K562 (cell line): Measurements from ENCODE around the gene SPATS2L. TPM values are rescaled to one million over a fixed set of nuclear protein-coding genes. Genes with fewer than 3 reads are reported as not detected.

Experiments used
- ATAC-seq: fragments of 200-7000 bp; cut with Tn5 transposase; 3 replicates; pipeline ENCODE4 v1.9.1; 2020; ENCODE audit warnings: moderate library complexity
- BruUV-seq: library from RNA; stranded (reverse); fragments of 400-500 nt; replicated peaks from 2 replicates; lab custom pipeline; 2021; lab: Mats Ljungman, UMichigan
- CTCF ChIA-PET: fragments of 300-600 bp; formaldehyde crosslinking; extraction: SDS; loops from one replicate; lab custom pipeline; 2021; ENCODE audit warnings: low intra/inter-chr PET ratio; lab: Yijun Ruan, JAX
- POLR2A ChIA-PET: fragments of 300-600, 350-650 bp; sonication (Branson Sonifier 250); formaldehyde crosslinking; extraction: SDS; loops from one replicate; lab custom pipeline; 2021; ENCODE audit warnings: antibody characterized with exemption, inconsistent platforms; lab: Yijun Ruan, JAX
- DNase-seq, 4 experiments: peaks; one replicate each; pipeline versions ENCODE4 v3.0.0 to v3.0.0-alpha.2; 2011 to 2018; ENCODE audit warnings: low spot score in 3 of 4, mixed read lengths in 3 of 4; ENCODE audit errors: extremely low read depth in 1 of 4
- FAIRE-seq: peaks from 2 replicates; lab custom pipeline; 2011; peaks lifted over from hg19 to GRCh38; lab: Jason Lieb, UNC
- H2AFZ ChIP-seq: 2 replicates; pipeline ENCODE4 v1.6.0; 2011; ENCODE audit warnings: low read depth, low read length, control low read depth, inconsistent platforms
- H3K27ac ChIP-seq: fragments of 200-600 bp; 3 replicates; pipeline ENCODE4 v1.8.0; 2011; ENCODE audit warnings: low read depth, mild to moderate bottlenecking, control low read depth, inconsistent platforms, low read length, moderate library complexity, mixed read lengths; ENCODE audit errors: extremely low read depth
- H3K27me3 ChIP-seq, 2 experiments: fragments of 300-600 bp in 1 of 2; 2 replicates in 1 of 2; 3 replicates in 1 of 2; pipeline versions ENCODE4 v1.6.0 to v1.8.0; 2011; ENCODE audit warnings: inconsistent platforms in 2 of 2, low read length in 2 of 2, mild to moderate bottlenecking in 1 of 2, mixed read lengths in 1 of 2, moderate library complexity in 1 of 2; ENCODE audit not compliant: control insufficient read depth in 2 of 2, insufficient read depth in 2 of 2
- H3K36me3 ChIP-seq: fragments of 300-600 bp; 3 replicates; pipeline ENCODE4 v1.8.0; 2011; ENCODE audit warnings: mild to moderate bottlenecking, low read length, inconsistent platforms; ENCODE audit not compliant: control insufficient read depth, insufficient read depth
- H3K4me1 ChIP-seq, 2 experiments: fragments of 200-600 bp in 1 of 2; replicated peaks in 1 of 2; 2 replicates in 1 of 2; 3 replicates in 1 of 2; pipeline versions ENCODE4 v1.5.1 to v1.8.0; 2011; ENCODE audit warnings: inconsistent platforms in 2 of 2, low read length in 2 of 2, mild to moderate bottlenecking in 1 of 2, mixed read lengths in 1 of 2, moderate library complexity in 1 of 2; ENCODE audit not compliant: control insufficient read depth in 2 of 2, insufficient read depth in 2 of 2
- H3K4me2 ChIP-seq: 2 replicates; pipeline ENCODE4 v1.6.1; 2011; ENCODE audit warnings: low read length, control low read depth, inconsistent platforms, mixed read lengths; ENCODE audit not compliant: insufficient read depth
- H3K4me3 ChIP-seq: fragments of 200-600 bp; sonication (generic), shearing (Covaris generic); 2 replicates; pipeline ENCODE4 v1.5.1; 2016; ENCODE audit warnings: control low read depth, inconsistent platforms
- H3K79me2 ChIP-seq: fragments of 200-600 bp; 3 replicates; pipeline ENCODE4 v1.8.0; 2011; ENCODE audit warnings: low read length, inconsistent platforms; ENCODE audit not compliant: control insufficient read depth, insufficient read depth
- H3K9ac ChIP-seq, 2 experiments: 2 replicates each; pipeline versions ENCODE4 v1.6.0 to v1.6.1; 2011; ENCODE audit warnings: low read depth in 2 of 2, low read length in 2 of 2, control low read depth in 1 of 2, inconsistent platforms in 1 of 2, mild to moderate bottlenecking in 1 of 2, mixed read lengths in 1 of 2; ENCODE audit not compliant: insufficient read depth in 1 of 2
- H3K9me1 ChIP-seq: one replicate; pipeline ENCODE4 v1.6.0; 2011; ENCODE audit warnings: inconsistent platforms, mild to moderate bottlenecking, low read length, moderate library complexity; ENCODE audit not compliant: control insufficient read depth, insufficient read depth
- H3K9me3 ChIP-seq: replicated peaks from 2 replicates; pipeline ENCODE4 v1.5.1; 2011; ENCODE audit warnings: low read depth, low read length, inconsistent platforms; ENCODE audit not compliant: control insufficient read depth, insufficient read depth
- H4K20me1 ChIP-seq: replicated peaks from 2 replicates; pipeline ENCODE4 v1.6.1; 2011; ENCODE audit warnings: low read length, inconsistent platforms, mixed read lengths; ENCODE audit not compliant: control insufficient read depth, insufficient read depth
- CREB1 ChIP-seq, 2 experiments: sonication (generic) in 1 of 2; formaldehyde crosslinking in 1 of 2; IDR thresholded peaks; 2 replicates each; pipeline versions ENCODE4 v1.6.1 to v1.8.0; 2012 to 2022; ENCODE audit warnings: inconsistent platforms in 1 of 2, mild to moderate bottlenecking in 1 of 2, missing genetic modification reagents in 1 of 2, moderate library complexity in 1 of 2
- KAT7 ChIP-seq: sonication (generic); formaldehyde crosslinking; IDR thresholded peaks from 2 replicates; pipeline ENCODE4 v1.8.0; 2022; ENCODE audit warnings: missing genetic modification reagents, mild to moderate bottlenecking, borderline replicate concordance
- MCM3 ChIP-seq: fragments of 450-650 bp; IDR thresholded peaks from 2 replicates; pipeline ENCODE4 v1.6.1; 2016
- NR2C1 ChIP-seq, 2 experiments: fragments of 450-650 bp; IDR thresholded peaks; 2 replicates each; pipeline ENCODE4 v1.6.1; 2017; ENCODE audit warnings: mild to moderate bottlenecking in 2 of 2, antibody characterized with exemption in 1 of 2, inconsistent platforms in 1 of 2, missing compliant biosample characterization in 1 of 2, missing genetic modification characterization in 1 of 2
- ZBTB43 ChIP-seq: sonication (generic); formaldehyde crosslinking; IDR thresholded peaks from 2 replicates; pipeline ENCODE4 v1.8.0; 2023; ENCODE audit warnings: mild to moderate bottlenecking, missing genetic modification reagents
- WGBS: fragments of 100-300 bp; shearing (Covaris generic); methylation state at CpG from one replicate; pipeline ENCODE4 v1.1.6; 2016; ENCODE audit warnings: low coverage, mixed read lengths; ENCODE audit not compliant: insufficient coverage; ENCODE audit errors: missing lambda C conversion rate; 5-methylcytosine and 5-hydroxymethylcytosine counted together
- in situ Hi-C: fragments of 300-500 bp; cut with MboI; formaldehyde crosslinking; loops from 4 replicates; pipeline ENCODE4 v1.15.0; 2018; ENCODE audit warnings: inconsistent platforms, mixed read lengths
- intact Hi-C: fragments of 100-400 bp; cut with micrococcal nuclease; formaldehyde crosslinking; loops from 2 replicates; pipeline ENCODE4 v1.14.2; 2022
- polyA plus RNA-seq, 8 experiments: library from polyadenylated mRNA; depleted of rRNA in 4 of 8; stranded (reverse) in 5 of 8; unstranded in 3 of 8; fragments of >200 nt; fragmentation: Nextera tagmentation in 2 of 8; fragmentation: Illumina TruSeq in 1 of 8; extraction: Ambion mirVana in 2 of 8; extraction: Trizol in 1 of 8; gene quantifications; 2 replicates each; pipeline versions ENCODE4 v1.2.1 to v1.2.3, GENCODE V29; 2011 to 2014; ENCODE audit warnings: inconsistent platforms in 1 of 8, missing spikeins in 1 of 8
- total RNA-seq, 7 experiments: library from RNA; depleted of rRNA in 6 of 7; stranded (reverse); fragments of >200 nt in 6 of 7; fragmentation: Illumina TruSeq in 2 of 7; extraction: Trizol in 2 of 7; gene quantifications; 2 replicates each; pipeline versions ENCODE4 v1.2.1 to v1.2.3, GENCODE V29; 2011 to 2021; ENCODE audit warnings: low replicate concordance in 1 of 7

The SPATS2L gene
- total and polyA plus RNA-seq, 9 of the 15 experiments (the other 6 are each of a cell fraction or from before 2014, with no cell fraction given) = 11.3 to 41.5 (median 24.9) TPM

GRCh38 chr2:200350850-200351285 lies 44.4 kb downstream of the SPATS2L start:
- no peak overlapping the region for H2AFZ ChIP-seq
- no peaks in the 10 kb centered on the region for H3K79me2 ChIP-seq
- H3K9me3 ChIP-seq = no peaks in the 10 kb centered on the region
- H3K9ac ChIP-seq = no peak overlapping the region
- H3K9me1 ChIP-seq = no peaks in the 10 kb centered on the region
- BruUV-seq = no TSS peak
- H3K36me3 ChIP-seq = no peaks in the 10 kb centered on the region
- no peak overlapping the region for H3K4me2 ChIP-seq
- TF ChIP-seq MCM3 (no peak), KAT7 (CRISPR knock-in tag) (no peak), NR2C1 (IDR thresholded peaks at IDR 0.05) (no peak), NR2C1 (tag; IDR thresholded peaks at IDR 0.05) (no peak), CREB1 (IDR thresholded peaks at IDR 0.05) (no peak), CREB1 (CRISPR knock-in tag; IDR thresholded peaks at IDR 0.05) (no peak), ZBTB43 (CRISPR knock-in tag) (no peak)
- ChIA-PET CTCF (no interaction called here), POLR2A (no interaction called here)
- ATAC-seq (no peak), FAIRE-seq (no peak), DNase-seq (no peak)
- in situ Hi-C loops = no loop called here
- 94% methylated on average over 1 of the region's 1 CpG for WGBS
- no peak overlapping the region for H3K27ac ChIP-seq
- H3K27me3 ChIP-seq = no peaks in the 10 kb centered on the region
- no peaks in the 10 kb centered on the region for H4K20me1 ChIP-seq
- H3K4me1 ChIP-seq = peaks cover 0 to 4% of the 10 kb centered on the region in 2 experiments; a peak in 1 of 5 replicates
- no peak overlapping the region for H3K4me3 ChIP-seq
- intact Hi-C loops = no loop called here
